GM13976 (cell line): Measurements from ENCODE around the gene NECTIN1.

ENCODE experiments used
- DNase-seq: peaks from one replicate; pipeline ENCODE4 v3.0.0; 2012; ENCODE audit warnings: low spot score
- in situ Hi-C: fragments of 300-500 bp; cut with MboI; formaldehyde crosslinking; loops from one replicate; pipeline ENCODE4 v1.12.0; 2022; ENCODE audit warnings: low sequenced_read_pairs, mixed read lengths, inconsistent platforms; ENCODE audit not compliant: unreplicated experiment
- TF ChIP-seq, protein P1 (sequence below): IDR thresholded peaks from 2 replicates; pipeline ENCODE4 v1.5.1; 2012; ENCODE audit warnings: borderline replicate concordance, mild to moderate bottlenecking; ENCODE audit not compliant: insufficient read depth; ENCODE audit errors: extremely low read depth, missing control alignments, control extremely low read depth

NECTIN1 gene

DNA sequence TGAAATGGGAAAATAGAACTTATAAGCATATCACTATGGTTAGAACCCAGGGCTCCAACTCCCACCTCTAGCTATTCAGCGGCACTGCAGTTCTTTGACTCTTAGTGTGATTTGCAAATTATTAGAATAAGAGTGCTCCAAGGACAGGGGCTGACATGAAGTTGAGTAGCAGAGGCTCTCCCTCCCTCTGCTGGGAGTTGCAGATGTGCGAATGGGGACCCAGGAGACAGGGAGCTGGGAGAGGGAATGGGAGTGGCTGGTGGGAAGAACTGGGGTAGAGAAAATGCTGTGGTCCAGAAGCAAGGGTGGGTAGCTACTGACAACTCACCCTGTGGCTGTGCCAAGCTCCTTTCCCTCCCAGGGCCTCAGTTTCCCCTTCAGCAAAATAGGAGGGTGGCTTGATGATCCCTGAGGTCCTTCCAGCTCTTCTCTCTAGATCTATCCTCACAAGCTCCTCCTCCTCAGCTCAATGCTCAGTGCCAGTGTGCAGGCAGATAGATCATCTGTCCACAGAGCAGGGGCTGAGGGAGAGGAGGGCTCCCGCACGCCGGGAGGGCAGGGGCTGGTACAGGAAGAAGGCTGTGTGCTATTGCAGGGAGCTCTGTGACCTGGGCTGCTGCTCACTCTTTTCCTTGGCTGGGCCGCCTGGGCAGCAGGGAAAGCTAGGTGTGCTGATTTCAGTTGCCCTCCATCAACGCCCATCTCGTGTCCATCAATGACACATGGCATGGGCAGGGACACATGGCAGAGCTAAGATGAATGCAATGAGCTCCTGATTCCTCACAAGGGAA lies 99.0 kb downstream of the NECTIN1 start:
- no peak for DNase-seq
- in situ Hi-C loops = no loop called here
- TF ChIP-seq, protein P1, sequence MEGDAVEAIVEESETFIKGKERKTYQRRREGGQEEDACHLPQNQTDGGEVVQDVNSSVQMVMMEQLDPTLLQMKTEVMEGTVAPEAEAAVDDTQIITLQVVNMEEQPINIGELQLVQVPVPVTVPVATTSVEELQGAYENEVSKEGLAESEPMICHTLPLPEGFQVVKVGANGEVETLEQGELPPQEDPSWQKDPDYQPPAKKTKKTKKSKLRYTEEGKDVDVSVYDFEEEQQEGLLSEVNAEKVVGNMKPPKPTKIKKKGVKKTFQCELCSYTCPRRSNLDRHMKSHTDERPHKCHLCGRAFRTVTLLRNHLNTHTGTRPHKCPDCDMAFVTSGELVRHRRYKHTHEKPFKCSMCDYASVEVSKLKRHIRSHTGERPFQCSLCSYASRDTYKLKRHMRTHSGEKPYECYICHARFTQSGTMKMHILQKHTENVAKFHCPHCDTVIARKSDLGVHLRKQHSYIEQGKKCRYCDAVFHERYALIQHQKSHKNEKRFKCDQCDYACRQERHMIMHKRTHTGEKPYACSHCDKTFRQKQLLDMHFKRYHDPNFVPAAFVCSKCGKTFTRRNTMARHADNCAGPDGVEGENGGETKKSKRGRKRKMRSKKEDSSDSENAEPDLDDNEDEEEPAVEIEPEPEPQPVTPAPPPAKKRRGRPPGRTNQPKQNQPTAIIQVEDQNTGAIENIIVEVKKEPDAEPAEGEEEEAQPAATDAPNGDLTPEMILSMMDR = no peak

DNA sequence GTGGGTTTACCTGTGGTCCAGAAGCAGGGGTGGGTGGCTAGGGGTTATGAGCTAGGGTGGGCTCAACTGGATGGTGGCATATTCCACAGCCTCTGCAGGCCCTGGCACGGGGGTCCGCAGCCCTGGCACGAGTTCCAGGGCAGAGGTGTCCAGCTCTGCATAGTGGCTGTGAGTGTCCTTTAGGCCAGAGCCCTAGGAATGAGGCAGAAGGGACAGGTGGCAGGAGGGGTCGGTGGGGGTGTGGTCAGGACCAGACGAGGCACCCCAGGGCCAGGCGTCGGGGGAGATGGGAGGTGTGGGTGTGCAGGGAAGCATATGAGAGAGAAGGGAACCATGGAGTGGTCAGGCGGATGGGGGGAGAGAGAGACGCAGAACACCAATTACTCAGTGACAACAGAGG lies 99.9 kb downstream of the NECTIN1 start:
- DNase-seq = no peak
- in situ Hi-C loops = no loop called here
- TF ChIP-seq, protein P1 = no peak

DNA sequence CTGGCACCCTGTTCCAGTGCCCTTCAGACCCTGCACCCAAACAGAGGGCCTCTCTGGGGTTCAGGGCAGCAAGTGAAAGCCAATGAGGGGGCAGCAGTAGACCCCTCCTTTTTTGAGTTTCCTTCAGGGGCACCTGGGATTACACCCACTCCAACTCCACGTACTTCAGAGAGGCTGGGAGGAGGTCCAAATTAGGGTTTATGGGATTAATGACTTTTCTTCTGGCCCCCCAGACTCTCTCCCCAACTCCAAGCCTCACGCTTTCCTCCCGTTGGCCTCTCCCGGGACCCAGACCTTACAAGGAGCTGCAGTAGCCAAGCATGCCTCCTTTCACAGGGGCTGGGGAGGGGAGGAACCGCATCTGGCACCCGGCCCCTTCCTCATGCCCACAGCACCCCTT lies 101.7 kb downstream of the NECTIN1 start:
- TF ChIP-seq, protein P1 = no peak
- in situ Hi-C loops = no loop called here
- no peak for DNase-seq

DNA sequence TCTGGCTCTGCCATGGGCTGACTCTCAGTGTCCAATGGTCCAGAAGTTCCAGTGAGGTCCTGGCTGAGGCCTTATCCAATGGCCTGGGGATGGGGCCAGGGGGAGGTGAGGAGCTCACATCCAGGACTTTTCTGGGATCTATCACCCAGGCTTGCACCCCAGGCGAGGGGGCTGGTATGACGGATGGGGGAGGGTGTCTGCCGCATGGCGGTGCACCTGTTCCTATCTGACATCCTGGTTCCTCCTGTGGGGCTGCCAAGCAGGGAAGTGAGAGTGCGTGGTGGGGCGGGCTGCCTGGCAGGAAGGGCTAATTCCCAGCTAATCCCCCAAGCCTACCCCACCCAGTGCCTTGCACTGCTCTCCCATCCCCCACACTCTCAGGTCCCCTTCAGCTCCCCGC lies 102.1 kb downstream of the NECTIN1 start:
- DNase-seq = no peak
- TF ChIP-seq, protein P1 = no peak
- in situ Hi-C loops = no loop called here

DNA sequence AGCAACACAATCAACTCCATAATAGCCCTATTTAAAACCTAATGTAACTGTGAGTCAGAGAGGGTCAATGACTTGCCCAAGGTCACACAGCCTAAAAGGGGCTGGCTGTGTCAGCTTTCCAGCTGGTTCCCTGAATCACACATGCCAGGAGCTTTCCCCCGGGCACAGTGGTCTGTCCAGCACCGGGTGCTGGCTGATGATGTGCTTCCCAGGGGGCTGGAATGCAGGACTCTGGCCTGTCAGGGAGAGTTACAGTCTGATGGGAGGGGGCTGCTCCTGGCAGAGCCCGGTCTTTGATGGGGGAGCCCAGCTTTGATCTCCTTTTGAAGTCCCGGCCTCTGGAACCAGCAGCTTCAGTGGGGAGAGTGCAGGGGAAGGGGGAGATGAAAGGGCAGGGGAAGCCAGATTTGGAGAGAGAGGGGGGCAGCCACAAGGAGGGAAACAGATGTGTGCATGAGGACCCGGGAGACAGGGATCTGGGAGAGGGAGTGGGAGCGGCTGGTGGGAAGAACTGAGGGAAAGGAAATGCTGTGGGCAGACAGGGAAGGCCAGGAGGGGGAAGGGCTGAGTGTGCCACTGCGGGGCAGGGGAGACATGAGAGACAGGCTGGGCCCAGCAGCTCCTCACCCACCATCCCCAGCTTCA lies 102.7 kb downstream of the NECTIN1 start:
- in situ Hi-C loops = no loop called here
- no peak for DNase-seq
- TF ChIP-seq, protein P1 = no peak

DNA sequence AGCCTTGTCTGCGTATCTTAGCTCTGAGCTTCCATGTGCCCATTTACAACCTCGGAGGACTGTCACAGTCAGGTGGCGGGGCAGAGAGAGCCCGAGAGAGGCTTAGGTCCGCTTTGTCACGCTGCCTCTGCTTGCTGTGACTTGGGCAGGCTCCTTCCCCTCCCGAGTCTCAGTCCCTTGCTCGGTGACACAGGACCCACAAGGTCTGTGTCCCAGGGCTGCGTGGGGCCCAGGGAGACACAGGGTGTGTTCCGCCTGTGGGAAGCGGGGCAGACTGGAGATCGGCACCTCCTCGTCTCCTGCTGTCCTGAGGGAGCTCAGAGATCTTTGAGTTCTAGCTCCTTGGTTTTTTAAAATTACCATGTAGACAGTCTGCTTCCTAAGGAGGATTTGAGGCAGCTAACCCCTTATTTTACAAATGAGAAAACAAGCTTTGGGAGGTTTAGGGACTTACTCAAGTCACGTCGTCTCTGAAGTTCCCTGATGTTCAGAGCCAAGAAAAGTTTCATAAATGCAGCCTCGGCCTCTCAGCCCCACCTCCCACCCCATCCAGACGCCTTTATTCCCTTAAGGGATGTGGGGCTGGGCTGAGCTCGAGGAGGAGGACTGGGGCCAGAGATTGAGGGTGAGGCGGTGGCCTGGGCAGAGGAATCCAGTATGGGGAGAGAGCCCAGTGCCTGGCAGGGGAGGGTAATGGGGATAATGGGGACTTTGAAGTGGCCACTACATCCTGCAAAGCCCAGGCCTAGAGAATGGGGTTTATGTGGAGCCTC lies 103.6 kb downstream of the NECTIN1 start:
- TF ChIP-seq, protein P1 = no peak
- in situ Hi-C loops = no loop called here
- no peak for DNase-seq
